GM18505 (cell line): ENCODE results near the gene EXT2.

Source experiments
- ATAC-seq: cut with Tn5 transposase; IDR thresholded peaks from one replicate; pipeline ENCODE4 v1.9.1; 2021; ENCODE audit not compliant: unreplicated experiment
- POLR2A ChIP-seq: IDR thresholded peaks from 4 replicates; pipeline ENCODE4 v1.6.1; 2011; ENCODE audit warnings: borderline replicate concordance; ENCODE audit not compliant: insufficient read depth, insufficient read length; ENCODE audit errors: extremely low read depth

Gene EXT2

GRCh38 chr11:44150401-44150800 is 54.9 kb downstream of the EXT2 start:
- no peak for ATAC-seq
- no peak for TF ChIP-seq POLR2A

GRCh38 chr11:44157019-44157418 is 61.5 kb downstream of the EXT2 start:
- no peak for ATAC-seq
- TF ChIP-seq POLR2A, result no peak

- no peak for ATAC-seq
- TF ChIP-seq POLR2A, result no peak
Observed at GRCh38 chr11:44158384-44158783, 62.9 kb downstream of the EXT2 start.

- ATAC-seq, result peak; percentile 70
- TF ChIP-seq POLR2A, result no peak
Observed at GRCh38 chr11:44159848-44160721, 64.6 kb downstream of the EXT2 start.

- ATAC-seq, result no peak
- no peak for TF ChIP-seq POLR2A
Observed at GRCh38 chr11:44162004-44162403, 66.5 kb downstream of the EXT2 start.

GRCh38 chr11:44162662-44163061 is 67.2 kb downstream of the EXT2 start:
- ATAC-seq, result no peak
- no peak for TF ChIP-seq POLR2A

GRCh38 chr11:44165432-44165831 is 70.0 kb downstream of the EXT2 start:
- TF ChIP-seq POLR2A, result no peak
- ATAC-seq, result no peak

- no peak for ATAC-seq
- TF ChIP-seq POLR2A, result no peak
Observed at GRCh38 chr11:44167046-44167445, 71.6 kb downstream of the EXT2 start.

- ATAC-seq, result no peak
- no peak for TF ChIP-seq POLR2A
Observed at GRCh38 chr11:44171518-44171917, 76.0 kb downstream of the EXT2 start.

GRCh38 chr11:44172966-44173365 is 77.5 kb downstream of the EXT2 start:
- ATAC-seq, result no peak
- no peak for TF ChIP-seq POLR2A

- TF ChIP-seq POLR2A, result no peak
- no peak for ATAC-seq
Observed at GRCh38 chr11:44174842-44175241, 79.4 kb downstream of the EXT2 start.

- ATAC-seq, result no peak
- no peak for TF ChIP-seq POLR2A
Observed at GRCh38 chr11:44176546-44177213, 81.2 kb downstream of the EXT2 start.

- no peak for TF ChIP-seq POLR2A
- ATAC-seq, result no peak
Observed at GRCh38 chr11:44177905-44178304, 82.4 kb downstream of the EXT2 start.

GRCh38 chr11:44178381-44178780 is 82.9 kb downstream of the EXT2 start:
- ATAC-seq, result no peak
- no peak for TF ChIP-seq POLR2A
